Neural progenitor cell (in vitro differentiated cells): Measurements from ENCODE around the gene ZHX3.

Experiments
- CTCF ChIP-seq: fragments of 200-600 bp; sonication (generic); IDR thresholded peaks from 2 replicates; pipeline ENCODE4 v1.5.1; 2017; ENCODE audit warnings: antibody characterized with exemption, mild to moderate bottlenecking
- EZH2 ChIP-seq: fragments of 200-600 bp; sonication (generic); IDR thresholded peaks from 2 replicates; pipeline ENCODE4 v1.6.1; 2017; ENCODE audit warnings: antibody characterized with exemption, mild to moderate bottlenecking, moderate library complexity

- TF ChIP-seq CTCF (no peak), EZH2 (no peak)
Measured at GRCh38 chr20:41261260-41261659, 56.3 kb downstream of the ZHX3 start.
